Large intestine (tissue), 12 donors: ENCODE results near the gene GOT2. TPM values are rescaled to one million over a fixed set of nuclear protein-coding genes. Genes with fewer than 3 reads are reported as not detected.
"Not testable (repeated sequence)": the region's sequence is repeated elsewhere in the genome, so short reads cannot be mapped to it uniquely, and the experiment has no call there.

Experiments
- DNase-seq, 2 donors: peaks; one replicate each; pipeline versions ENCODE4 v3.0.0 to v3.0.0-alpha.2; 2013
- H3K27ac ChIP-seq: one replicate; pipeline ENCODE4 v1.5.1; 2013; ENCODE audit warnings: low read length
- H3K27me3 ChIP-seq: 2 replicates; pipeline ENCODE4 v1.6.1; 2013; ENCODE audit warnings: low read length; ENCODE audit not compliant: control insufficient read depth, insufficient read depth
- H3K36me3 ChIP-seq: 2 replicates; pipeline ENCODE4 v1.6.1; 2013; ENCODE audit warnings: low read length; ENCODE audit not compliant: control insufficient read depth, insufficient read depth
- H3K4me1 ChIP-seq: one replicate; pipeline ENCODE4 v1.6.1; 2013; ENCODE audit warnings: low read length; ENCODE audit not compliant: control insufficient read depth, insufficient read depth
- H3K4me3 ChIP-seq: one replicate; pipeline ENCODE4 v1.5.1; 2013; ENCODE audit warnings: low read length
- H3K9me3 ChIP-seq: one replicate; pipeline ENCODE4 v1.6.1; 2013; ENCODE audit warnings: mild to moderate bottlenecking, low read depth, low read length, moderate library complexity; ENCODE audit not compliant: control insufficient read depth
- WGBS: methylation state at CpG from one replicate; pipeline ENCODE4 v1.1.5; 2013; ENCODE audit warnings: low lambda C conversion rate; ENCODE audit not compliant: insufficient coverage; 5-methylcytosine and 5-hydroxymethylcytosine counted together
- long read RNA-seq, 11 donors: transcript quantifications; one replicate each; lab custom pipeline, GENCODE V29; 2026
- polyA plus RNA-seq: library from polyadenylated mRNA; unstranded; fragments of 120-200 nt; gene quantifications from one replicate; pipeline ENCODE4 v1.2.1, GENCODE V29; 2013

The GOT2 gene
- polyA plus RNA-seq = 55.8 TPM
- long read RNA-seq, donor 1, transcript GOT2-201 (10 exons, 2,462 nt) = major isoform, 12 of 12 reads
- long read RNA-seq, donor 1, partial matches to known transcripts = 0 of 12 reads
- long read RNA-seq, donor 1, other reads (novel, unspliced or antisense) = 0 of 12 reads
- long read RNA-seq, donor 2, transcript GOT2-201 (10 exons, 2,462 nt) = major isoform, 15 of 16 reads
- long read RNA-seq, donor 2, partial matches to known transcripts = 0 of 16 reads
- long read RNA-seq, donor 2, other reads (novel, unspliced or antisense) = 0 of 16 reads
- long read RNA-seq, donor 3 = 0 reads
- long read RNA-seq, donor 4, partial matches to known transcripts = 0 of 2 reads
- long read RNA-seq, donor 4, other reads (novel, unspliced or antisense) = 0 of 2 reads
- long read RNA-seq, donor 5, transcript GOT2-201 (10 exons, 2,462 nt) = major isoform, 11 of 18 reads
- long read RNA-seq, donor 5, partial matches to known transcripts = 5 of 18 reads
- long read RNA-seq, donor 5, other reads (novel, unspliced or antisense) = 0 of 18 reads
- long read RNA-seq, donor 6, transcript GOT2-201 (10 exons, 2,462 nt) = major isoform, 5 of 7 reads
- long read RNA-seq, donor 6, partial matches to known transcripts = 0 of 7 reads
- long read RNA-seq, donor 6, other reads (novel, unspliced or antisense) = 0 of 7 reads
- long read RNA-seq, donor 7, partial matches to known transcripts = 0 of 4 reads
- long read RNA-seq, donor 7, other reads (novel, unspliced or antisense) = 0 of 4 reads
- long read RNA-seq, donor 8, transcript GOT2-201 (10 exons, 2,462 nt) = major isoform, 16 of 28 reads
- long read RNA-seq, donor 8, partial matches to known transcripts = 8 of 28 reads
- long read RNA-seq, donor 8, other reads (novel, unspliced or antisense) = 0 of 28 reads
- long read RNA-seq, donor 9, transcript GOT2-201 (10 exons, 2,462 nt) = major isoform, 11 of 11 reads
- long read RNA-seq, donor 9, partial matches to known transcripts = 0 of 11 reads
- long read RNA-seq, donor 9, other reads (novel, unspliced or antisense) = 0 of 11 reads
- long read RNA-seq, donor 10, transcript GOT2-201 (10 exons, 2,462 nt) = major isoform, 16 of 17 reads
- long read RNA-seq, donor 10, partial matches to known transcripts = 0 of 17 reads
- long read RNA-seq, donor 10, other reads (novel, unspliced or antisense) = 0 of 17 reads
- long read RNA-seq, donor 11, transcript GOT2-201 (10 exons, 2,462 nt) = major isoform, 11 of 11 reads
- long read RNA-seq, donor 11, partial matches to known transcripts = 0 of 11 reads
- long read RNA-seq, donor 11, other reads (novel, unspliced or antisense) = 0 of 11 reads

DNA sequence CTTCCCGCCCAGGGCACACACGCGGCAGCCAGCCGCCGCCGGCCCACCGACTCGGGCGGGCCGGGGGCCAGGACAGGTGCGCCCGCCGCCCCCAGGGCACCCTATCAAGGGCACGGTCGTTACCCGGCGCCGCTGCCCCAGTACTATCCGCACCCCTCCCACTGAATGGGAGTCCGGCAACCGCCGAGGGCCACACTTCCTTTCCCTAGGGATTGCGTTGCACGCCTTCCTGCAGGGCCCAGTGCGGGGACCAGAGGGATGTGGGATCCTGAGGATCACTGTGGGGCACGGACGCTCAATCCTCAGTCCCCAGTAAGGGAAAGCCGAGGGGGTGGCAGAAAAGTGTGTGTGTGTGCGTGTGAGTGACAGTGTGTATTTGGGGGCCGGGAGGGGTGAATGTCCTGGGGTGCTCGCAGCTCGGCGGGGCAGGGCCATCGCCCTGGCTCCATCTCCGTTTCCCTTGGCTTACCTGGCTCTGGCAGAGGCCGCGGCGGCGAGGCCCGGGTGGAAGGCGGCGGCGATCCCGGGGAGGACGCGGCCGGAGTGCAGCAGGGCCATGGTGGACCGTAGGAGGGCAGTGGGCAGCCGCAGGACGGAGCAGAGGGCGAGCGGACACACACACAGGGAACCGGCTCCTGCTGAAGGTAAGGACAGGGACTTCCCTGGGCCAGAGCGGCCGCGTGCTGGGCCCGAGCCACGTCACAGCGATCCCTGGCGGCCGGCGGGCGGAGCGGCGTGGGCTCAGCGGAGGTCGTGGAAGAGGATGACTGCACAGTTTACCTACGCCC lies at the start of gene GOT2:
TSS of gene GOT2 (minus strand) at position 646 of the 788 bp plus-strand sequence. CDS start at position 558, 88 bp downstream.
- Histone ChIP-seq H3K4me1 (peaks cover 8% of the 10 kb centered on the region), H3K27me3 (no peaks in the 10 kb centered on the region), H3K4me3 (peak within 1 kb of the TSS; percentile 79), H3K36me3 (peaks cover 3% of the 10 kb centered on the region), H3K9me3 (no peaks in the 10 kb centered on the region), H3K27ac (peak within 1 kb of the TSS; percentile 79)
- DNase-seq = peak; percentile 80 to 92
- WGBS = no CpG with 5 or more reads among the region's 68 CpGs

DNA sequence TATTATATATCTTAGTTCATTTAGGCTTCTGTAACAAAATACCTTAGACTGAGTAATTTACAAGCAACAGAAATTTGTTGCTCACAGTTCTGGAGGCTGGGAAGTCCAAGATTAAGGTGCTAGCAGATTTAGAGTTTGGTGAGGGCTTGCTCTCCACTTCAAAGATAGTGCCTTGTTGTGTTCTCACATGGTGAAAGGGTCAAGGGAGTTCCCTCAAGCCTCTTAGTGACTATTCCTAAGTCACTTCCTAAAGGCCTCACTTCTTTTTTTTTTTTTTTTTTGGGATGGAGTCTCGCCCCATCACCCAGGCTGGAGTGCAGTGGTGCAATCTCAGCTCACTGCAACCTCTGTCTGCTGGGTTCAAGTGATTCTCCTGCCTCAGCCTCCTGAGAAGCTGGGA lies 45.2 kb upstream of the GOT2 start:
- not testable (repeated sequence) for H3K4me3 ChIP-seq, H3K36me3 ChIP-seq, H3K27me3 ChIP-seq, H3K9me3 ChIP-seq, DNase-seq, H3K27ac ChIP-seq, H3K4me1 ChIP-seq
- no CpG with 5 or more reads among the region's 1 CpG for WGBS

DNA sequence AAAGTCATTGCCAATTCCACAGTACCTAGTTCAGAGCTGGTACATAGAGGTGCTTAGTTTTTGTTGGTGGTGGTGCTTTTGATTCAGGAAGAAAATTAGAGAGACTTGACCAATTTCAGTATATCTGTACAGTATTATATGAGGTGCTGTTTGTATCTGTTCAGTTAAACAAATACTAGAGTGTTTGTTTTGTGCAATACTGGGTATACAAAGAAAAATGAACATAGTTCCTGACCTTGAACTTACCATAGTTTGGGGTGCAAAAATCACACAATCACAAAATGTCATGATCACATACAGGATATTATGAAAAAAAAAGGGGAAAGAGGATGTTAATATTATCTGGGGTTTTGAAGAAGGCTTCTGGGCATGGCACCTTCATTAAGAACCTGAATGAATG lies 39.8 kb upstream of the GOT2 start:
- Histone ChIP-seq H3K4me3 (no peak overlapping the region), H3K27ac (no peak overlapping the region), H3K9me3 (no peaks in the 10 kb centered on the region), H3K36me3 (no peaks in the 10 kb centered on the region), H3K4me1 (no peaks in the 10 kb centered on the region), H3K27me3 (no peaks in the 10 kb centered on the region)
- no peak for DNase-seq

DNA sequence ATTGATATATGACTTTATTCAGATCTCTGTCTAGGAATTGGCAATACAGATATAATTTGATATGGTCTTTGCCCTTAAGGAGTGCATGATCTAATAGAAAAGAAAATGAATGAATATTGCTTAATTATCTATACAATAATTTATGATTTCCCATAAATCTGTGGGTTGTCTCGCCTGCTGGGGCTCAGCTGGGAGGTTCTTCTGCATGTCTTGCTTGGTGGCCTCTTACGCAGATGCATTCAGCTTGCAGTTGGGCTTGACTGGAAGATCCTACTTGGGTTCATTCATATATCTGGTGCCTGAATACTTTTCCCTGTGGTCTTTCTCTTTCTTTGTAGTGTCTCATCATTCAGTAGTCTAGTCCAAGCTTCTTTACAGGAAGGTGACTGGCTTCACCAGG lies 34.0 kb upstream of the GOT2 start:
- Histone ChIP-seq H3K9me3 (no peaks in the 10 kb centered on the region), H3K4me3 (no peak overlapping the region), H3K4me1 (no peaks in the 10 kb centered on the region), H3K27ac (no peak overlapping the region), H3K27me3 (no peaks in the 10 kb centered on the region), H3K36me3 (no peaks in the 10 kb centered on the region)
- no CpG with 5 or more reads among the region's 2 CpGs for WGBS
- DNase-seq = no peak

DNA sequence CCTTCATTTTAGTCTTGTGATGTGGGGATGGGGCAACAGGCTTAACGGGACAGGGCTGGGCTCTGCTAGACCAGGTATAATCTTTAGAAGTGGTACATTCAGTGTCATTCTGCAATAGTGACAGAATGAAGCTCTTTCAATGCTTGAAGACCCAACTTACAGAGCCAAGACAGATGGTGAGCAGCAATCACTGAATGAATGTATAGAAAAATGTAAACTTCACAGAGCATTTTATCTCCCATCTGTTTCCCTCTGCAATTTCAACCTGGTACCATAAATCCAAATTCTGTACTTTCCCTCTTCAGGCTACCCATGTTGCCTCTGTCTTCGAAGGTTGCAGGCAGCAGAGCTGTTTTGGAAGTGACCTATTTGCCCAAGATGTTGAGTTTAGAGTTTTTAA lies 33.5 kb upstream of the GOT2 start:
- no peak overlapping the region for H3K27ac ChIP-seq
- H3K27me3 ChIP-seq = no peaks in the 10 kb centered on the region
- H3K9me3 ChIP-seq = no peaks in the 10 kb centered on the region
- no peaks in the 10 kb centered on the region for H3K4me1 ChIP-seq
- WGBS = no CpG with 5 or more reads among the region's 2 CpGs
- H3K4me3 ChIP-seq = no peak overlapping the region
- no peaks in the 10 kb centered on the region for H3K36me3 ChIP-seq
- no peak for DNase-seq

DNA sequence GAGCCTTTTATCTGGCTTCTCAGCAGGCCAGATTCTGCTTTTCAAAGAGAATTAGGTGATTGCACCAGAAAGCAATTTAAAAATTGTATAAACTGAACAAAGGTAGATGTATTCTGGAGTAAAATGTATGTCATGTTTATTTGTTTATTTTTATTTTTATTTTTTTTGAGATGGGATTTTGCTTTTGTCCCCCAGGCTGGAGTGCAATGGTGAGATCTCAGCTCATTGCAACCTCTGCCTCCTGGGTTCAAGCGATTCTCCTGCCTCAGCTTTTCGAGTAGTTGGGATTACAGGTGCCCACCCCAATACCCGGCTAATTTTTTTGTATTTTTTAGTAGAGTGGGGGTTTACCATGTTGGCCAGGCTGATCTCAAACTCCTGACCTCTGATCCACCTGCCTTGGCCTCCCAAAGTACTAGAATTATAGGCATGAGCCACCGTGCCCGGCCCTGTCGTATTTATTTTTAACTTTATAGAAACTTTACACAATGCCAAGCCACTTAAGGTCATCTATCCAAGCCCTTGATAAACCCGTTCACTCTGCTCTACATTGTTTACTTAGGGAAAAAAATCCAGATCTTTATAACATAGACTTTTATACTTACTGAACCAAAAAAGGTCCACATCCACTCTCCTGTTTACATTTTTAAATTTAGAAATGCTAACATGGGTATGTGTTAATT lies 22.7 kb upstream of the GOT2 start:
- H3K4me1 ChIP-seq = no peaks in the 10 kb centered on the region
- no peak for DNase-seq
- WGBS = 71% methylated on average over 1 of the region's 7 CpGs
- H3K9me3 ChIP-seq = no peaks in the 10 kb centered on the region
- no peaks in the 10 kb centered on the region for H3K36me3 ChIP-seq
- no peak overlapping the region for H3K27ac ChIP-seq
- no peak overlapping the region for H3K4me3 ChIP-seq
- H3K27me3 ChIP-seq = peaks cover 2% of the 10 kb centered on the region

DNA sequence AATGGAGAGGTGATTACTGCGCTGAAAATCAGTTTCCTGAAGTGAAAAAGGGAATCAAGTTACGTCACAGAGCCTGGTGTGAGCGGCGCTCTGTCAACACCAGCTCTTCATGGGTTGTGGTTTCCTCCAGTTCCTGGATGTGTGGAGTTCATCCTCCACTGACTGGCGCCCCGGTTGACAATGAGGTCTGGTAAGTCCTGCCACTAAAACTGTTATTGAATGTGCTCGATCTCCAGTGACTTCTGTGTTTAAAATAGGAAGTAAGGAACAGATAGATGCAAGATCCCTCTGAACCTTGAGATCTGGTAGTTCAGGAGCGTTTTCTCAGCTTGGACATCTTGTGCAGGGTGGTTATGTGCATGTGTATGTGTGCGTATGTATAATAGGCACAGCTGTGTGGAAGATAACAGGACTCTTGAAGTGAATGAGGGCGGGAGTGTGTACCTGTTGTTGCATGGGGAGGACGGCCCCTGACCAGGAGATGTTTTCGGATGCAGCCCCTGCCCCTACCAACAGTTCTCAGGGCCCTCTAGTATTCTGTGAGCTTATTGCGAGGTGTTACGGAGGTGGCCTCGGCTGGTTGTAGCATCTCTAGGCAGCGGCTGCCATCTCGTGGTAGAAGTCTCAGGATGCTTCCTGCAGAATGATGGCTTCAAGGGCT lies 22.0 kb upstream of the GOT2 start:
- no peaks in the 10 kb centered on the region for H3K9me3 ChIP-seq
- no CpG with 5 or more reads among the region's 17 CpGs for WGBS
- peaks cover 2% of the 10 kb centered on the region for H3K27me3 ChIP-seq
- peak; percentile 56 to 67 for DNase-seq
- no peak overlapping the region for H3K27ac ChIP-seq
- H3K4me3 ChIP-seq = no peak overlapping the region
- no peaks in the 10 kb centered on the region for H3K4me1 ChIP-seq
- H3K36me3 ChIP-seq = no peaks in the 10 kb centered on the region

DNA sequence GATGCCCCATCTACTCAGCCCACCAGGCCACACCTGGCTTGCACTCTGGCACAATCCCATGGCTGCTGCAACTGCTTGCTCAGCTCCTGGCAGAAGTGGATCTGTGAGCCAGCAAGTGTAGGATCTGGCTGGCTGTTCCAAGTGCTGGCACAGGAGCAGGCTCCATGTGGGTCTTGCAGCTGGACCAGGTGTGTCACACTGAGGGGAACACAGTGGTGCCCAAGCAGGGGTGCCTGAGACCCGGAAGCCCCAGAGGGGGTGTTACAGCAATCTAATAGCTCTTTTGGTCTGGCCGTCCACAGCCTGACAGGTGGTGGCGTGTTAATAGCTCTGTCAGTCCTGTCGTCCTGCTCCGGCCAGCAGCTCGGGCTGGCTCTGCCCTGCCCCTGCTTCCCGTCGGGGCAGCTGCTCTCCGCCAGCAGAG lies 19.6 kb upstream of the GOT2 start:
- Histone ChIP-seq H3K36me3 (no peaks in the 10 kb centered on the region), H3K9me3 (peaks cover 3% of the 10 kb centered on the region), H3K4me1 (no peaks in the 10 kb centered on the region), H3K4me3 (no peak overlapping the region), H3K27ac (no peak overlapping the region), H3K27me3 (peaks cover 2% of the 10 kb centered on the region)
- no peak for DNase-seq
- WGBS = no CpG with 5 or more reads among the region's 9 CpGs

DNA sequence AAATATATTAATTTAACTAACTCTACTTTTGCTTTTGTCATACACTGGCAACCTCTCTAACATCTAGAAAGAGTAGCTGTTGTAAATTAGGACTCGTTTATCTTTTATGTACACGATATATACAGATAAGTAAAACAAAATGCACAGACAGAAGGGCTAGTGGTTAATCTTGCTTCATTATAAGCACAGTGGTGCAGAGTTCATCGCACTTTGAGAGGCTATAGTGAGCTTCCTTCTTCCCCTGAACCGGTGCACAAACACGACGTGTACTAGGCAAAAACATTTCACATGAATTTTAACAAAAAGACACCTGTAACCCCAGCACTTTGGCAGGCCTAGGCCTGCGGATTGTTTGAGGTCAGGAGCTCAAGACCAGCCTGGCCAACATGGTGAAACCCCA lies 10.4 kb upstream of the GOT2 start:
- no peaks in the 10 kb centered on the region for H3K27me3 ChIP-seq
- peaks cover 3% of the 10 kb centered on the region for H3K9me3 ChIP-seq
- no peak overlapping the region for H3K4me3 ChIP-seq
- no peak overlapping the region for H3K27ac ChIP-seq
- DNase-seq = no peak
- H3K4me1 ChIP-seq = peaks cover 5% of the 10 kb centered on the region
- 40% methylated on average over 2 of the region's 7 CpGs for whole genome bisulfite sequencing
- H3K36me3 ChIP-seq = no peaks in the 10 kb centered on the region
